Putamen (tissue), 1 donor: ENCODE measurements around the gene AFDN.

Source experiments
- DNase-seq: peaks from one replicate; pipeline ENCODE4 v3.0.0-alpha.2; 2016; ENCODE audit warnings: low spot score

Gene AFDN, protein sequence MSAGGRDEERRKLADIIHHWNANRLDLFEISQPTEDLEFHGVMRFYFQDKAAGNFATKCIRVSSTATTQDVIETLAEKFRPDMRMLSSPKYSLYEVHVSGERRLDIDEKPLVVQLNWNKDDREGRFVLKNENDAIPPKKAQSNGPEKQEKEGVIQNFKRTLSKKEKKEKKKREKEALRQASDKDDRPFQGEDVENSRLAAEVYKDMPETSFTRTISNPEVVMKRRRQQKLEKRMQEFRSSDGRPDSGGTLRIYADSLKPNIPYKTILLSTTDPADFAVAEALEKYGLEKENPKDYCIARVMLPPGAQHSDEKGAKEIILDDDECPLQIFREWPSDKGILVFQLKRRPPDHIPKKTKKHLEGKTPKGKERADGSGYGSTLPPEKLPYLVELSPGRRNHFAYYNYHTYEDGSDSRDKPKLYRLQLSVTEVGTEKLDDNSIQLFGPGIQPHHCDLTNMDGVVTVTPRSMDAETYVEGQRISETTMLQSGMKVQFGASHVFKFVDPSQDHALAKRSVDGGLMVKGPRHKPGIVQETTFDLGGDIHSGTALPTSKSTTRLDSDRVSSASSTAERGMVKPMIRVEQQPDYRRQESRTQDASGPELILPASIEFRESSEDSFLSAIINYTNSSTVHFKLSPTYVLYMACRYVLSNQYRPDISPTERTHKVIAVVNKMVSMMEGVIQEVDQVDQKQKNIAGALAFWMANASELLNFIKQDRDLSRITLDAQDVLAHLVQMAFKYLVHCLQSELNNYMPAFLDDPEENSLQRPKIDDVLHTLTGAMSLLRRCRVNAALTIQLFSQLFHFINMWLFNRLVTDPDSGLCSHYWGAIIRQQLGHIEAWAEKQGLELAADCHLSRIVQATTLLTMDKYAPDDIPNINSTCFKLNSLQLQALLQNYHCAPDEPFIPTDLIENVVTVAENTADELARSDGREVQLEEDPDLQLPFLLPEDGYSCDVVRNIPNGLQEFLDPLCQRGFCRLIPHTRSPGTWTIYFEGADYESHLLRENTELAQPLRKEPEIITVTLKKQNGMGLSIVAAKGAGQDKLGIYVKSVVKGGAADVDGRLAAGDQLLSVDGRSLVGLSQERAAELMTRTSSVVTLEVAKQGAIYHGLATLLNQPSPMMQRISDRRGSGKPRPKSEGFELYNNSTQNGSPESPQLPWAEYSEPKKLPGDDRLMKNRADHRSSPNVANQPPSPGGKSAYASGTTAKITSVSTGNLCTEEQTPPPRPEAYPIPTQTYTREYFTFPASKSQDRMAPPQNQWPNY (N-terminal part only)

DNA sequence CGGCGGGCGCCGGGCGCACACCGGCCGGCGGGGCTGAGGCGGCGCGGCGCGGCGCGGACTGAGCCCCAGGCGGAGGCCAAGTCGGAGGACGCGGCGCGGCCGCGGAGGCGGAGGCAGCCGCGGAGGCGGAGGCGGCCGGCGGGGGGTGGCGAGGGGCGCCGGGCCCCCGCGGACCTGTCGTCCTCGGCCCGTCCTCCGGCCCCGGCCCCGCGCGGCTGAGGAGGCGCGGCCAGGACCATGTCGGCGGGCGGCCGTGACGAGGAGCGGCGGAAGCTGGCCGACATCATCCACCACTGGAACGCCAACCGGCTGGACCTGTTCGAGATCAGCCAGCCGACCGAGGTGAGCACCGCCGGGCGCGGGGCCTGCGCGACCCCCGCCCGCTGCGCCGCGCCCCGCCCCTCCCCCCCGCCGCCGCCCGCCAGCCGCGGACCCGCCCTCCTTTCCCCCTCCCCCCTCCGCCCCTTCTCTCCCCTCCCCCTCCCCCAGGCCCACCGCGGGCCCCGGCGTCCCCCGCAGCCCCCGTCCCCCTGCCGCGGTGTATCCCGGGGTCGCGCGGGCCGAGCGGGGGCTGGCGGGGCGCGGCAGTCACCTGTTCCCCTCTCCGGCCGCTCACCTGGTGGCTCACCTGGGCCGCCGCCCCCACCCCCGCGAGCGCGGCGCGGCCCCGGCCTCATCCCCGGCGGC, at the start of gene AFDN:
AFDN (plus strand) TSS at position 16 of the 687 bp plus-strand sequence; CDS start at position 238, 222 bp downstream.
- no peak for DNase-seq

DNA sequence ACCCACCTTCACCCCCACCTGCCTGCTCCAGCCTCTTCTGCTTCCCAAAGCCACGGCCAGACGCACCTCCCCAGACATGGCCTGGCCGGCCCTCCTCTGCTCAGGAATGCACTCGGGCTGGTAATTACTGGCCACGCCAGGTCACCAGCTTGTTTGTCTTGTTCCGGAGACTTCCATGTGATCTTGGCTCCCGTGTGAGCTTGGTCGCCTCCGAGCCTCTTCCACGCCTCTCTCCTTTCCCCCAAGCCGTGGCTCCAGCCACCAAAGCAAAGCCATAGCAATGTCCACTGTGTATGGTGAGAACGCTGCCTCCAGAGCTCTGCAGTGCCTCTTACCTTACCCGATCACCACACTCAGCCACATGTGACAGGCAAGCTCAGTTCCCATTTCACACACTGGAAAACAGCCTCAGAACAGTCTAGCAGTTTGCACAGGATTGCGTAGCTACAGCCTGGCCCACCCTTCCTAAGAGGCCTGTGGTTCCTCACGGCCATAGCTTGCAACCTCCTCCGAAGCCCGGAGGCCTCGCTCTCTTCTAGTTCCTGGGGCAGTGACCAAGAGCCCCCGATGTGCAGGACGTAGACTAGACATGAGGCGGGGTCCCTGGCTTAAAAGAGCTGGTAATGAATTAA, 48.1 kb upstream of the AFDN start:
- DNase-seq, result no peak

DNA sequence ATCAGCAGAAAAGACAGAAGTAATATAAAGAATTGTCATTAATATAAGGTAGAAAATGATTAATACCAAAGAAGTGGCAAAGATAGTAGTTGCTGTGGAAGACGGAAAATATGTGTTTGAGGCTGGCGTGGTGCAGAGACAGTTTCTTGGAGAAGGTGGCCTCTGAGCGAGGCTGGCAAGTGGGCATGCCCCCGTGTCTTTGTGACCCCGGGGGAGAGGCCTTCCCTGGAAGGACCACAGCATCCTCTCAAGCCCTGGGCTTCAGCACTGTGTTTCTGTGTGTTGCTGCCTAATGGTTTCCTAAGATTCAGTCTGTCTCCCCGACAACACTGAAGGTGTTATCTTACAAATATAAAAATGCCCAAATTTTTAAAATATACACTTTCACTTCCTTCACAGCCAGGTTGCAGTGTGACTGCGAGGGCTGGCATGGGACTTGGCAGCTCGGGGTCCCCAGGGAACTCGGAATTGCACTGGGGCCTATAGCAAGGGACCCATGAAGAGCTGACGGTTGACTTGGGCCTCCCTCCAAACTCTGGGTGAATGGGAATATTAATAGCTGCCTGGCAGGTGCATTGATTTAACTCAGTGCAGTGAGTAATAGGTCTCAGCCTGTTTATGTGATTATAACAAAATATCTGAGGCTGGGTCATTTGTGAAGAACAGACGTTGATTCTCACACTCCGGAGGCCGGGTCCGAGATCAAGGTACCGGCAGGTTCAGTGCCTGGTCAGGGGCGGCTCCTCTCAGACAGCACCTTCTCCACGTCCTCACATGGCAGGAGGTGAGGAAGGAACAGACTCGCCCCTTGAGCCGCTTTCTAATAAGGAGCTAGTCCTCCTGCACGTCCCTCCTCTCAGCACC, 47.4 kb upstream of the AFDN start:
- DNase-seq, result no peak

DNA sequence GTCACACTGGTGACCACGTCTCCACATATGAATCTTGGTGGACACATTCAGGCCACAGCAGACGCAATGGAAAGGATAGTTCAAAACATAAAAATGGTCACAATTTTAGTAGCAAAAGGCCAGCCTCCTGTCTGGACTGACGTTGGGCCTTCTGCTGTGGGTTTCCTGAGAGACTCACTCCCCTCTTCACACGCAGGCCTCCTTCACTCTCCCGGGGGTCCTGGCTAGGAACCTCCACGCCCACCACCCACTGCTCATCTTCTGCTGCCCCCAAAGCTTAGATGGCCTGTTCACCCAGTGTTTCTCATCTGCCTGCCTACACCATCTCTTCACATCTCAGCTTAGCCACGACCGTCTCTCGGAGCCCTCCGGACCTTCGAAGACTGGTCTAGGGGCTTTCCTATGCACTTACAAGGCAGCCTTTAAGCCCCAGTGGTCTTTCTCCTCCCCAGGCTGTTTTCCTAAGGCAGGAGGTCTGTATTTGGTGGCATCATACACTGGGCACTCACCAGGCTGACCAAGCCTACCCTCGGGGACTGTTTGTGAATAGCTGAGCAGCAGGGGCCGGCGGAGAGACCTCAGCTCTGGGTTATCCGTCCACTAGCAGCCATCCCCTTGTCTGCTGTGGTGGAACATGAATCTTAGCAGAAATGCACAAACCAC, 46.6 kb upstream of the AFDN start:
- no peak for DNase-seq

DNA sequence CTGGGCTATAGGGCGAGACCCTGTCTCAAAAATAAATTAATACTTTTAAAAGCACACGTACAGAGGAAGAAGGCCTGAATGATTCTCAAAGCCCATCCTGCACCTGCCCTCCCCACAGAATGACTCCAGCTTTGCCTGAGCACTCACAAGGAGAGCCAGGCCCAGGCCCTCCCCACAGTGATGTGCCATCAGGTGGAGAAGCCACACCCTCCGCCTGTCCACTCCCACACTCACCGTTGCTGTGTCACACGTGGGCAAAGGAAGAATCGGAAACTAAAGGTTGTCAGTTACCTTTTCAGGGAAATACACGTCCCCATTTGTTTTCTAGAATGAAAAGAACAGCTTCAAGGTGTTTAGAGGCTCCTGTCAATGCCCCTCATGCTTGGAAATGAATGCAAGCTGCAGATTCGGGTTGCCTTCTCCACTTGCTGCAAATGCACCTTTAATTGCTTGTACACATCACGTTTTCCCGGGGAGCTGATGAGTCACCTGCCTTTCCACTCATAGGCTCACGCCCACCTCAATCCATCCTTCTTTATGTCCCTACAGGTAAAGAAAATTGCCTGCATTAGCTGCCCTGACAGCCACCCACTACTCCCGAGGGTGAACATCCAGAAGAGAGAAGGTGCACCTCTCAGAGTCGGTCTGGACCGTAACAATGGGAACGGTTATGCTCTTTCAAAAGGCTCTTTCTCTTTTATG, 45.5 kb upstream of the AFDN start:
- DNase-seq, result no peak

DNA sequence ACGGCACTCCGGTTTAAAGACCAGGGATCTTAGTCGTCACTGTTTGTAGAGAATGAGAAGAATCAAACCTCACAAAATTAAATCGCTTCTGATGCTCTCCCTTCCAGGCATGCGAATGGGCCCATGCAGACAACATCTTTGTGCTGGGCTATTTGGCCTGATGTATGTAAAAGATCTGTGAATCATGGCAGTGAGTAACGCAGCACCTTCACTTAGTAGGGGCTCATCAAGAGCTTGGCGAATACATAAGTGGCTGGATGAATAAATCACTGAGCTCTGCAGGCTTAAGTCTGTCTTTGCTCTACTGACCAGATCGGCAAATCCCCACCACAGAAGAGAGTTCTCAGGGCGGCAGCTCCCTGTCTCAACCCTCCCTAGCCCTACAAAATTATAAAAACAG, 44.8 kb upstream of the AFDN start:
- no peak for DNase-seq

DNA sequence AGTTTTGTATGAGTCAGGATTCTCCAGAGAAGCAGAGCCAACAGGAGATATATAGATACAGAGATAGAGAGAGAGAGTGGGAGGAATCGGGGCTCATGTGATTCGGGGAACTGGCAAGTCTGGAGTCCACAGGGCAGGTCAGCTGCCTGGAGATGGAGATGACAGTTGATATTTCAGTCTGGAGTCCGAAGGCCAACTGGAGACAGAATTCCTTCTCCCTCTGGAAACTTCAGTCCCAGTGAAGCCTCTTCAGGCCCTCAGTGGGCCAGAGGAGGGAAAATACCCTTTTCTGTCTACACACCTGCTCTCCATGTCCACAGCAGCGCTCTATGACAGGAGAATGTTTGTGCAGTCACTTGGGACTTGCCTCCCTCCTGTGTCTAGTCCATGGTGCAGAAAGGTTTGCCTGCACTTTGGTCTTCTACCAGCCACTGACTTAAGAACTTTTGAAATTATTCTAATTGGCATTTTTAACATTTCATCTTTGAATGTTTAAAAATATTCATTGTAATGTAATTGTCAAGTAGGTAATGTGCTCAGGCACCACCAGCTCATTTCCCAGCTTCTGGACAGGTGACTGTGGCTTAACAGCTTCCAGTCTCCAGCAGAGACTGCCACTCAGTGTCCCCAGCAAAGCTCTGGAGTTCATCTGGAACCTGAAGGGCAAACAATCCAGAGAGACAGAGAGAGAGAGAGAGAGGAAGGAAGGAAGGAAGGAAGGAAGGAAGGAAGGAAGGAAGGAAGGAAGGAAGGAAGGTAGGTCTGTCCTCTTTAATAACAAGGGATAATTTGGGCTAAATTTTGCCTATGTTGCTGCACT, 43.8 kb upstream of the AFDN start:
- no peak for DNase-seq

DNA sequence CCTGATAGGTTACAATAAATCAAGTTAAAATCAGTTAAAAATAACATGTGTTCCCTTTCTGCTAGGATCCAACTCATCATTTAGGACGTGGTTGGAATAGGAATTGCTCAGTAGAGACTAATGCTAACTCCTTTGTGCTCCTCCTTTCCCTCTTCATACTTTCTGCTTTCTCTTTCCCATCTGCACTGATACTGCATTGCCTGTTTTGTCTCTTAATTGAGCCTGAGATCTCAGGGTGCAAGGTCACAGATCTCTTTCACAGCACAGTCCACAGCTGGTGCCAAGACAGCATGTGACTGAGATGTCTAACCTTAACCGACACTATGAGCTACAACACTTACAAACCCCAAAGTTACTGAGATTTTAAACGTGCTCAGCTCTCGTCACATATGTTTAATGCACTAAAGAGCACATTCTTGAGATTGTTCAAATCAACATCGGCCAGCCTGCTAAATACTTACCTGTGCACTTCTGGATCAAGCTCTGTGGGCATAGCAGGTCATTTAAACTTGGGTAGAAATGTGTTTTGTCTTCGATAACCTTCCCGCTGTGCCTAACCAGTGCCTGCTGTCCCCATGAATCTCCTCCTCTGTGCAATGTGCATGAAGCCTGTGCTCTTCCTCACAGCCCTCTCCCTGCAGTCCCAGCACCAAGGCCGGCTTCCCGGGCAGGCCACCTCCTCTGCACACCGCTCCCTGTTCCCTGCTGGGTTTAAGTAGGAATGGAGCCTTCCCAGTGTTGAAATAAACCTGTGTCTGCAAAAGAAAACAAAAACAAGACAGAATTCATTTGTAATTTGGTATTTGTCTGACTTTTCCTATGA, 39.6 kb upstream of the AFDN start:
- no peak for DNase-seq

DNA sequence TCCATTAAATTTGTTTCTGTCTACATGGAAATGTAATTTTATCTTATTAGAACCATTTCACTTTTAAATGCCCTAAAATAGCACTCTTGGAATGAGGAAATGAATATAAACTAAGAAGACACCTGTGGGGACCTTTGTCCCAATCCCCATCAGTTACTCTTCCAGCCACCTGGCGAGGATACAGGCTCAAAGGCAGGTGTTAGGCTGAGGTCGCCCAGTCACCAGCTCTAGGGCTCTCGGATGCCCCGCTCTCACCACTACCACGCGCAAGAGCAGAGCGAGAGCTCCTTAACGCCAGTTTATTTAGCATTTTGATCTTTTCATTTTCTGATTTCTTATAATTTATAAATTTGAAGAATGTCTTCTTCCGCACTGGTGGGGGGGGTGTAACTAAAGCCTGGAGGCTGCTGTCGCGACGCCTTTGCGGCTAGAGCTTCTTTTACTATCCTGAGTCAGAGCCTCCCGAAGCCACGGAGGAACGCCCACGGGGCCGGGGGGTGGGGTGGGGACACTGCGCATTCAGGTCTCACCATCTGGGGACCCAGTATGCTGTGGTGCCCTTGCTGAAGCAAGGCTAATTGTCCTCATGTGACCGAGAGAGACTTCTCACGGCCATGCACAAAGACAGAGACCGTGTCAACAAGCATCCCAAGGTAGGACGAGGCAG, 38.7 kb upstream of the AFDN start:
- DNase-seq, result no peak

DNA sequence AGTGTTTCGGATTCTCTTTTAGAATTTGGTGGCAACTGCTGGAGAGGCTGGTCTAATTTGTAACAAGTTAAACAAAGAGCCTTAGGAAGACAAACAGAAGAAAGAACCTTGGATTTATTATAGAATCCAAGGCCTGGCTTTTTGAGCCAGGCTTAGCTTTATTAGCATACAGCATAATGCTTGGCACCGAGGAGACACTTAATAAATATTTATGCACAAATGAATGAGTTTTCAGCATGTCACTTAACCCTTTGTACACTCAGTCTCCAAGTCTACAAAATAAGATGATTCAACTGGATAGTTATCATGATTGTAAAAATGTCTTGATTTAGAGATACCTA, 38.2 kb upstream of the AFDN start:
- no peak for DNase-seq

DNA sequence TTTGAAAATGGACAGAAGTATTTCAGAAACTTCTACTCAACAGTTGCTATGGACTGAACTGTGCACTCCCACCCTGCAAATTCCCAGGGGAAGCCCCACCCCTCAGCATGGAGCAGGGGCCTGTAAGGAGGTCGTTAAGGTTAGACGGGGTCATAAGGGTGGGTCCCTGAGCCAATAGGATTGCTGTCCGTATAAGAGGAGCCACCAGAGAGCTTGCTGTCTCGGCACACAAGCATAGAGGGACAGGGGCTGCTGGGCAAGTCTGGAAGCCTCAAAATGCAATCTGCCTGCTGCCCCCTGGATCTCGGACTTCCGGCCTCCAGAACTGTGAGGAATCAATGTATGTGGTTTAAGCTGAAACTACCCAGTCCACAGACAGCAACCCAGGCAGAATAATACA, 37.4 kb upstream of the AFDN start:
- no peak for DNase-seq

DNA sequence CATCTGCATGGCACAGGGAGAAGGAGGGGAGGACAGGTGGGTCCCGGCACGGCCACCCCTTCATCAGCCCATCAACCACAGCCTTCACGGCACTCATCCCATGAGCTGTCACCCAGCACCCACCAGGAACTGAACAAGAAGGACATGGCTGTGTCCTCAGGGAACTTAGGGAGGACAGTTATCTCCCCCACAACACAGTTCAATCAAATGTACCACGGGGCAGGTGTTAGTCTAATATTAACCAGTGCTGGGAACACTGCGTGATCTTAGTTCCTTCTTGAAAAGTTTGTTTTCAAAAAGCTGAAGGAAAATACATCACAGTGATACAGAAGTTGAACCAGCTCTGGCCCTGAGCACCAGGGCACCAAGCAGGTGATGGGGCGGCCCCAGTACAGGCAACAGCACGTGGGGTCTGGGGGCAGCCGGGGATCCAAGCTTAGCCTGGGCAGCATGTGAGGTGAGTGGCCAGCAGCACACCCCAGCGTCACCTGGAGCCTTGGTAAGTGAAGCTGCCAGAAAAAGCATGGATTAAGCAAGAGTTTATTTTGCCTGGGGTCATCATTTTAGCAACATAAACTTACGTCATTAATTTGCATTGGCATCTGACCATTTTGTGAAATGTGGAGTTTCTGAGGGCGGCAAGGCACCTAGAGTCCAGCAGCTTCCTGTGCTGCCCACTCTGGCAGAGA, 35.5 kb upstream of the AFDN start:
- DNase-seq, result no peak

DNA sequence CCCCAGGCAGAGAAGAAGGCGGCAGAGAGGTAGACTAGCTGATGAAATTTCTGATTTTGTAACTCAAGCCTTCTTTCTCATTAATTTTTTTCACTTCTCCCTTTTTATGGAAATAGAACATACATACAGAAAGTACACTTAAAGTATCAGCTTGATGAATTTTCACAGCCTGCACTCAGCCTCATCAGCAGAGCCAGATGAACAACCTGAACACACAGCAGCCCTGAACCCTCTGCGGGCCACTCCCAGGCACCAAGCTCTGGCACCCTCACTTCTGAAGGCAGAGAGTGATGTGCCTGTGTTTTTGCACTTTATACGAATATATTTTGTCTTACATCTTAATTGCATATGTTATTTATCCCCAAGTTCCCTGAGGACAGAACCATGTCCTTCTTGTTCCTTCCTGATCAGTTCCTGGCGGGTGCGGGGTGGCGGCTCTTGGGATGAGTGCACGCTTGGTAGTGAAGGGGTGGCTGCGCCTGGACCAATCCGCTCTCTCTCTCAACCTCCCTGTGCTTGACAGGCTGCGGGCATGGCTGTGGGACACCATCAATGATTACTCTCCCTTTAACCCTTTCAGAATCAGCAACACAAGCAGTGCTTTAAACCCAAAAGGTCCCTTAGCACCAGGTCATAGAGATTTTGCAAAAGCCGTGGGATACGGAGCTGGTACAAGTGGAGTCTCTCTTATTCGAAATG, 34.8 kb upstream of the AFDN start:
- DNase-seq, result no peak

DNA sequence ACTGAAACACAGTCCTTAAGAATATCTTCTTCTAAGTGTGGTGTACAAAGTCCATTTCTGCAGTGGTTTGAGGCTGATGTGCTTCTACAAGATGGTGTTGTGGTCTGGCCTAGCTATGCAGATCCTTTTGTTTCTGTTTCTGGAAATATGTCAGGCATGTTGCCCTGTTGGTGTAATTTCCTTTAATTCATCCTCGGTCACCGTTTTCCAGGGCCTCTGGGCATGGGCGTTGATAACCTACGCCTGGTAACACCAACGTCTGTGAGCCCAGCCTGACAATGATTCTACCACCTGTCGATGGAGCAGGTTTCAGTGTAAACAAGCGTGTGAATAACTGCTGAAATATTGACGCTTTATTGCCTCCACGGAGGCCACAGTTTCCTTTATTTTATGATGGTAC, 33.3 kb upstream of the AFDN start:
- DNase-seq, result no peak
